Lower leg skin (tissue), 3 donors: ENCODE data around the gene CXCL8.

Experiments
- CTCF ChIP-seq, 3 donors: fragments of 450-650 bp; IDR thresholded peaks; one replicate each; pipeline ENCODE4 v1.5.1; 2016; ENCODE audit warnings: antibody characterized with exemption in 3 of 3, mild to moderate bottlenecking in 3 of 3, moderate library complexity in 2 of 3
- POLR2A ChIP-seq, 2 donors: fragments of 450-650 bp; IDR thresholded peaks; one replicate each; pipeline ENCODE4 v1.6.1; 2016 to 2017; ENCODE audit warnings: antibody characterized with exemption in 2 of 2, mild to moderate bottlenecking in 1 of 2, moderate library complexity in 1 of 2

- TF ChIP-seq POLR2A (IDR thresholded peaks at IDR 0.05) = no peak
- TF ChIP-seq CTCF (IDR thresholded peaks at IDR 0.05) = no peak
These were observed 821 bp downstream of the CXCL8 start for GRCh38 chr4:73741031-73741749.
